Osteoblast (primary cell): ENCODE data around the gene SLC30A5. TPM values are rescaled to one million over a fixed set of nuclear protein-coding genes. Genes with fewer than 3 reads are reported as not detected.
"Not testable (repeated sequence)": the region's sequence is repeated elsewhere in the genome, so short reads cannot be mapped to it uniquely, and the experiment has no call there.

ENCODE experiments used
- DNase-seq: peaks from one replicate; pipeline ENCODE4 v3.0.0; 2011; ENCODE audit warnings: low spot score, mixed read lengths; ENCODE audit not compliant: insufficient read length; ENCODE audit errors: missing footprints
- H2AFZ ChIP-seq: 2 replicates; pipeline ENCODE4 v1.6.0; 2011; ENCODE audit warnings: mild to moderate bottlenecking, low read length
- H3K27ac ChIP-seq: 2 replicates; pipeline ENCODE4 v1.5.1; 2011; ENCODE audit warnings: mild to moderate bottlenecking, low read depth, low read length, moderate library complexity
- H3K27me3 ChIP-seq: 2 replicates; pipeline ENCODE4 v1.6.0; 2012; ENCODE audit warnings: mild to moderate bottlenecking, control low read depth, inconsistent platforms, low read length, moderate library complexity; ENCODE audit not compliant: insufficient read depth
- H3K36me3 ChIP-seq: 2 replicates; pipeline ENCODE4 v1.5.1; 2011; ENCODE audit warnings: mild to moderate bottlenecking, low read length, control low read depth, moderate library complexity; ENCODE audit not compliant: insufficient read depth
- H3K4me1 ChIP-seq: 2 replicates; pipeline ENCODE4 v1.5.1; 2011; ENCODE audit warnings: mild to moderate bottlenecking, low read length, control low read depth, moderate library complexity; ENCODE audit not compliant: insufficient read depth
- H3K4me2 ChIP-seq: 2 replicates; pipeline ENCODE4 v1.6.0; 2011; ENCODE audit warnings: mild to moderate bottlenecking, low read length; ENCODE audit not compliant: insufficient read depth
- H3K4me3 ChIP-seq: fragments of 200-600 bp; sonication (generic); 3 replicates; pipeline ENCODE4 v1.5.1; 2012; ENCODE audit warnings: mild to moderate bottlenecking, low read length, inconsistent platforms; ENCODE audit not compliant: insufficient read depth
- H3K79me2 ChIP-seq: 2 replicates; pipeline ENCODE4 v1.6.0; 2012; ENCODE audit warnings: mild to moderate bottlenecking, low read length, control low read depth, inconsistent platforms; ENCODE audit not compliant: insufficient read depth
- H3K9me3 ChIP-seq: 2 replicates; pipeline ENCODE4 v1.5.1; 2011; ENCODE audit warnings: low read depth, low read length, control low read depth
- H4K20me1 ChIP-seq: 2 replicates; pipeline ENCODE4 v1.6.0; 2012; ENCODE audit warnings: mild to moderate bottlenecking, low read length, control low read depth; ENCODE audit not compliant: insufficient read depth
- total RNA-seq: library from RNA; depleted of rRNA; stranded (reverse); fragments of >200 nt; gene quantifications from 2 replicates; pipeline ENCODE4 v1.2.3, GENCODE V29; 2012
- TF ChIP-seq, protein P1 (sequence below): IDR thresholded peaks from 2 replicates; pipeline ENCODE4 v1.5.1; 2011; ENCODE audit warnings: mild to moderate bottlenecking, low read depth, low read length, moderate library complexity; ENCODE audit errors: extremely low read depth

The SLC30A5 gene
- total RNA-seq, 1 donor = 42.0 TPM

GRCh38 chr5:69134126-69134525 is 40.3 kb downstream of the SLC30A5 start:
- H3K4me2 ChIP-seq = no peak overlapping the region
- no peak overlapping the region for H3K27ac ChIP-seq
- TF ChIP-seq, protein P1, sequence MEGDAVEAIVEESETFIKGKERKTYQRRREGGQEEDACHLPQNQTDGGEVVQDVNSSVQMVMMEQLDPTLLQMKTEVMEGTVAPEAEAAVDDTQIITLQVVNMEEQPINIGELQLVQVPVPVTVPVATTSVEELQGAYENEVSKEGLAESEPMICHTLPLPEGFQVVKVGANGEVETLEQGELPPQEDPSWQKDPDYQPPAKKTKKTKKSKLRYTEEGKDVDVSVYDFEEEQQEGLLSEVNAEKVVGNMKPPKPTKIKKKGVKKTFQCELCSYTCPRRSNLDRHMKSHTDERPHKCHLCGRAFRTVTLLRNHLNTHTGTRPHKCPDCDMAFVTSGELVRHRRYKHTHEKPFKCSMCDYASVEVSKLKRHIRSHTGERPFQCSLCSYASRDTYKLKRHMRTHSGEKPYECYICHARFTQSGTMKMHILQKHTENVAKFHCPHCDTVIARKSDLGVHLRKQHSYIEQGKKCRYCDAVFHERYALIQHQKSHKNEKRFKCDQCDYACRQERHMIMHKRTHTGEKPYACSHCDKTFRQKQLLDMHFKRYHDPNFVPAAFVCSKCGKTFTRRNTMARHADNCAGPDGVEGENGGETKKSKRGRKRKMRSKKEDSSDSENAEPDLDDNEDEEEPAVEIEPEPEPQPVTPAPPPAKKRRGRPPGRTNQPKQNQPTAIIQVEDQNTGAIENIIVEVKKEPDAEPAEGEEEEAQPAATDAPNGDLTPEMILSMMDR = no peak
- H3K79me2 ChIP-seq = no peaks in the 10 kb centered on the region
- peaks cover 2% of the 10 kb centered on the region for H4K20me1 ChIP-seq
- peaks cover 5% of the 10 kb centered on the region for H3K36me3 ChIP-seq
- peaks cover 3% of the 10 kb centered on the region for H3K4me1 ChIP-seq
- no peak for DNase-seq
- H3K27me3 ChIP-seq = no peaks in the 10 kb centered on the region
- no peak overlapping the region for H2AFZ ChIP-seq
- no peak overlapping the region for H3K4me3 ChIP-seq
- no peaks in the 10 kb centered on the region for H3K9me3 ChIP-seq

- Histone ChIP-seq H3K27ac (no peak overlapping the region), H3K9me3 (peaks cover 4% of the 10 kb centered on the region), H3K27me3 (no peaks in the 10 kb centered on the region), H3K4me3 (no peak overlapping the region), H3K79me2 (no peaks in the 10 kb centered on the region), H2AFZ (no peak overlapping the region), H3K36me3 (peaks cover 5% of the 10 kb centered on the region), H4K20me1 (no peaks in the 10 kb centered on the region), H3K4me1 (no peaks in the 10 kb centered on the region), H3K4me2 (no peak overlapping the region)
- TF ChIP-seq, protein P1 = no peak
- no peak for DNase-seq
These were observed 42.5 kb downstream of the SLC30A5 start for GRCh38 chr5:69136293-69136692.

DNA sequence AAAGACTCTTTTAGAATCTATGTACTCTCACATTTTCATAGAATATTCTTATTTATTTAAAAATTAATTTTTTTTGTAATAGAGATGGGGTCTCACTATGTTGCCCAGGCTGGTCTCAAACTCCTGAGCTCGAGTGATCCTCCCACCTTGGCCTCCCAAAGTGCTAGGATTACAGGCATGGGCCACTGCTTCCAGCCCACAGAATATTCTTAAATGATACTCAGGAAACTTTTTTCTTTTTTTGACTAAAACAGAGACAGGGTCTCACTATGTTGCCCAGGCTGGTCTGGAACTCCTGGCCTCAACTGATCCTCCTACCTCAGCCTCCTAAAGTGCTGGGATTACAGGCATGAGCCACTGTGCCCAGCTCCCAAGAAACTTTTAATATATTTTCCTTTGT is 43.4 kb downstream of the SLC30A5 start:
- not testable (repeated sequence) for H3K4me1 ChIP-seq, H3K4me3 ChIP-seq, H4K20me1 ChIP-seq, H3K27ac ChIP-seq, H3K9me3 ChIP-seq, H3K79me2 ChIP-seq, H3K36me3 ChIP-seq, H3K4me2 ChIP-seq, DNase-seq, H2AFZ ChIP-seq, H3K27me3 ChIP-seq

GRCh38 chr5:69137807-69138206 is 44.0 kb downstream of the SLC30A5 start:
- H3K4me1 ChIP-seq = no peaks in the 10 kb centered on the region
- H3K36me3 ChIP-seq = no peaks in the 10 kb centered on the region
- H3K27me3 ChIP-seq = no peaks in the 10 kb centered on the region
- H3K4me2 ChIP-seq = no peak overlapping the region
- H4K20me1 ChIP-seq = no peaks in the 10 kb centered on the region
- H3K79me2 ChIP-seq = no peaks in the 10 kb centered on the region
- no peak overlapping the region for H2AFZ ChIP-seq
- TF ChIP-seq, protein P1 = no peak
- H3K27ac ChIP-seq = no peak overlapping the region
- DNase-seq = no peak
- peaks cover 4% of the 10 kb centered on the region for H3K9me3 ChIP-seq
- H3K4me3 ChIP-seq = no peak overlapping the region
